NCI-H345 treated with DMSO at 0.1 percent for 48 hours (cell line): ENCODE measurements around the gene RAB11FIP3.
"Not testable (repeated sequence)": the region's sequence is repeated elsewhere in the genome, so short reads cannot be mapped to it uniquely, and the experiment has no call there.

ENCODE experiments used
- DNase-seq: peaks from one replicate; lab custom pipeline; 2025; ENCODE audit not compliant: unreplicated experiment; lab: John Stamatoyannopoulos, UW

Gene RAB11FIP3

GRCh38 chr16:415170-415498 is 10.3 kb upstream of the RAB11FIP3 start:
- not testable (repeated sequence) for DNase-seq

- not testable (repeated sequence) for DNase-seq
Observed at GRCh38 chr16:422179-422578, 3.3 kb upstream of the RAB11FIP3 start.

GRCh38 chr16:424033-424622 is 1.3 kb upstream of the RAB11FIP3 start:
- no peak for DNase-seq

- no peak for DNase-seq
Observed at GRCh38 chr16:424623-425081, 797 bp upstream of the RAB11FIP3 start.

- no peak for DNase-seq
Observed at GRCh38 chr16:425740-426114, 278 bp downstream of the RAB11FIP3 start.

- no peak for DNase-seq
Observed at GRCh38 chr16:426115-426905, 861 bp downstream of the RAB11FIP3 start.

- no peak for DNase-seq
Observed at GRCh38 chr16:426906-427249, 1.4 kb downstream of the RAB11FIP3 start.

GRCh38 chr16:427250-427649 is 1.8 kb downstream of the RAB11FIP3 start:
- no peak for DNase-seq

GRCh38 chr16:430904-431303 is 5.5 kb downstream of the RAB11FIP3 start:
- no peak for DNase-seq

- DNase-seq, result no peak
Observed at GRCh38 chr16:440627-441026, 15.2 kb downstream of the RAB11FIP3 start.

GRCh38 chr16:441447-441846 is 16.0 kb downstream of the RAB11FIP3 start:
- no peak for DNase-seq

- no peak for DNase-seq
Observed at GRCh38 chr16:442976-443375, 17.5 kb downstream of the RAB11FIP3 start.

GRCh38 chr16:444027-444426 is 18.6 kb downstream of the RAB11FIP3 start:
- DNase-seq, result no peak

GRCh38 chr16:445566-445965 is 20.1 kb downstream of the RAB11FIP3 start:
- no peak for DNase-seq

GRCh38 chr16:450385-450784 is 24.9 kb downstream of the RAB11FIP3 start:
- no peak for DNase-seq

- DNase-seq, result peak; percentile 96
Observed at GRCh38 chr16:450785-451512, 25.5 kb downstream of the RAB11FIP3 start.

- no peak for DNase-seq
Observed at GRCh38 chr16:454397-454940, 29.0 kb downstream of the RAB11FIP3 start.

GRCh38 chr16:455453-455852 is 30.0 kb downstream of the RAB11FIP3 start:
- DNase-seq, result no peak

GRCh38 chr16:456891-457483 is 31.5 kb downstream of the RAB11FIP3 start:
- no peak for DNase-seq

GRCh38 chr16:457732-458400 is 32.4 kb downstream of the RAB11FIP3 start:
- DNase-seq, result no peak

GRCh38 chr16:459761-460160 is 34.3 kb downstream of the RAB11FIP3 start:
- DNase-seq, result no peak
